ENCODE data around the gene PHACTR3.

DNA sequence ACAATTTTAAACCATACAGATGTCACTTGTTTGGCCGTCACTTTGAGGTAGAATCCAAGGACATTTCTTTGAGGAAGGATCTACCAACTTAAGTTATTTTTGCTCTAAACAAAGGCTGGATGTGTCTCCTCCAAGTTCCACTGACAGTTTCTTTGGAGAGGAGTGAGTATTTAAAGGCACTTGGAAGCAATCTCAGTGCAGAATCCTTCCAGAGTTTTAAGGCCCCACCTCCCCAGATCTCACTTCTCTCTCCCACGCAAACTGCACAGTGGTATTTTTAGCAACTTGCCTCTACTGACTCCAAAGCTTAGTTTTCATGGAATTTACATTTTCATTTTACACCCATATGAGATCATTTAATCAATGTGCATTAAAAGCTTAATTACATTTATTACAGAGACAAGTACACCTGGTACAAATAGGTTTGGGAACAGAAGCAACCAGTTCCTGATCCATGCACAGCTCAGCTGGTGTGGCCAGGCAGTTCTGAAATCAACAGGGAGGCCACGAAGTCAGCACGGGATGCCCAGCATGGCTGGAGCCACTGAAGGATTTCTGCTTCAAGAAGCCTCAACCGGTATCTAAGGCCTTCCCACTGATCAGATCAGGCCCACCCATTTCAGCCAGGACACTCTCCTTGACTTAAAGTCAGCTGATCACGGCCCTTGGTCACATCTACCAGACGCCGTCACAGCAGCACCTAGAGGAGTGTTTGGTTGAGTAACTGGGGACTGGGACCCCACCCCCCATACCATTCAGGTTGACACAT lies 219.3 kb downstream of the PHACTR3 start:
- TF ChIP-seq CTCF (conservative IDR thresholded peaks at IDR 0.05; ENCODE audit: low read depth, low read length), result no peak
- no peak for TF ChIP-seq EZH2phosphoT487 (IDR thresholded peaks at IDR 0.05; ENCODE audit: borderline replicate concordance, low read length)
